Activated gamma-delta T cell treated with Interleukin-2 at 50 U/mL for 16 hours (primary cell): ENCODE measurements around the gene SLC9A7.
"Not testable (repeated sequence)": the region's sequence is repeated elsewhere in the genome, so short reads cannot be mapped to it uniquely, and the experiment has no call there.

Source experiments
- DNase-seq: peaks from one replicate; pipeline ENCODE4 v3.0.0-alpha.2; 2020

Gene SLC9A7

GRCh38 chrX:46754036-46754435 is 4.9 kb downstream of the SLC9A7 start:
- DNase-seq = no peak

DNA sequence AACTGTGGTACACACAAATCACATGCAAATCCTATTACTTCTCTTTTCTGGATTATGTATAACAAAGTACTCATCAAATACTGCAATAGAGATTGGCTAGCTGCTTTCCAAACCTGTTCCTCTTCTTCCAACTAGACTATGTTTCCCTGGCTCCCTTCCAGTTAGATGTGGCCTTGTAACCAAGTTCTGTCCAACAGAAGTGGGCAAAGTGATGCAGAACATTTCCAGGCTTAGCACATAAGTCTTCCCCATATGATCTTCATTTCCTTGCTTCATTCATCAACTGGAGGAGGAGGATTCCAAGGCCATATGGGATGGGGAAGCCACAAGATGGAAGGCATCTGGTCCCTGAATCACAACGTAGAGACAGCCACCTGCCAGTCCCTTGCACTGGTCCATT is 8.0 kb downstream of the SLC9A7 start:
- no peak for DNase-seq

DNA sequence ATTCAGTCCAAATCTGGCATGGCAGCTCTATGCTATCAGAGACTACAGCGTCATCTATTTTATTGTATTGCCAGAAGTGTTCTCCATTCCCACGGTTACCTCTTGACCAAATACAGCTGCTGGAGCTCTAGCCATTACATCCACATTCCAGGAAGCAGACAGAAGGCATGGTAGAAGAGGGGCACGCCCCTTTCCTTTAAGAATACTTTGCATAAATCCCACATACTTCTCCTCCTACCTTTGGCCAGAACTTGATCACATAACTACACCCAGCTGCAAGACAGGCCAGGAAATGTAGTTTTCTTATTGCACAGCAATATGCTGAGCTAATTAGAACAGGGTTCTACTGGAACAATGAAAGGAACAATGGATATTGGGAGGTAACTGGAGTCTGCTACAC is 14.9 kb downstream of the SLC9A7 start:
- DNase-seq = no peak

DNA sequence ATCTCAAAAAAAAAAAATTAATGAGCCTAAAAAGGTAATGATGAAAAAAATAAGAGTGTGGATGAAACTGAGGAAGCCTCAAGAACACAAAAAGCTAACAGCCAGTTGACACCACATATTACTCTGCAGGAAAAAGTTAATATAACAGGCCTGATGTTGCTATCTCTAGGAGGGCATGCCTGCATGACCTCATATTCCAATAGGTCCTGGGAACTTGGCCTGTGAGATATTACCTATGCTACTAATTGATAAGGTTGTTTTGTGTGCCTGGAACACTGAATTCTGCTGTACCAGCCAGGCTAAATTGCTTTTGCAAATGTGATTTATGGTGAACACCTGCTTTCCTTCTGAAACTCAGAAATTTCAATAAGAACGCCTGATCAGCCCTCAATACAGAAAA is 15.9 kb downstream of the SLC9A7 start:
- DNase-seq = no peak

DNA sequence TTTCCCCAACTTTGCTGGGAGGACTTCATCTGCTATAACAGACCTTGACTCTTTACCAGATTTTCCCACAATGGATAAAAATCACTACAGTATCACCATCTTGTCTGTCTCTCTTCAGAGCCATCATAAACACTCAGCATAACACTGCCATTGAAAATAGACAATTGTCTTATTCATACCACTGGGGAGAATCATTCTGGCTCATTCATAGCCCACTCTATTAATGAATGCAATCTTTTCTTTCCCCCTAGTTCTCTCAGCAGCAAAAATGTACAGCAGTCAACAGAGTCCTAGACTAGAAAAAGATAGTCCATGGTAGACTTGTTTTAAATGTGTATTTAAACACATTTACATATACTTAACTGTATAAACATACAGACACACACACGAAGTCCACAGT is 19.2 kb downstream of the SLC9A7 start:
- no peak for DNase-seq

DNA sequence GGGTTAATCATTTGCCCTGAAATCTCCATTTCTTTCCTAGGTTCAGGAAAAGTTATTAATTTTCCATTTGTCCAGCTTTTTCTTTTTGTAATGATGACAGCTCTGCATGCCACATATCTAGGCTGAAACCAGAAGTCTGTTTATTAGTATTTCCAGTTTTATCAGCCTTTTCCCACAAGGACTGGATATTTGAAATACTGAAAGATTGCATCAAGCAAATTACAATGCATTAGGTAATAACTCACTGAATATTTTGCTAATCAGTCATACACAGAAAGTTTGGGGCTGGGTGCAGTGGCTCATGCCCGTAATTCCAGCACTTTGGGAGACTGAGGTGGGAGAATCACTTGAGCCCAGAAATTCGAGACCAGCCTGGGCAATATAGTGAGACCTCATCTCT is 21.5 kb downstream of the SLC9A7 start:
- no peak for DNase-seq

GRCh38 chrX:46737041-46737440 is 21.9 kb downstream of the SLC9A7 start:
- no peak for DNase-seq

- DNase-seq = no peak
Measured at GRCh38 chrX:46735622-46736021, 23.3 kb downstream of the SLC9A7 start.

GRCh38 chrX:46733226-46733625 is 25.7 kb downstream of the SLC9A7 start:
- no peak for DNase-seq

DNA sequence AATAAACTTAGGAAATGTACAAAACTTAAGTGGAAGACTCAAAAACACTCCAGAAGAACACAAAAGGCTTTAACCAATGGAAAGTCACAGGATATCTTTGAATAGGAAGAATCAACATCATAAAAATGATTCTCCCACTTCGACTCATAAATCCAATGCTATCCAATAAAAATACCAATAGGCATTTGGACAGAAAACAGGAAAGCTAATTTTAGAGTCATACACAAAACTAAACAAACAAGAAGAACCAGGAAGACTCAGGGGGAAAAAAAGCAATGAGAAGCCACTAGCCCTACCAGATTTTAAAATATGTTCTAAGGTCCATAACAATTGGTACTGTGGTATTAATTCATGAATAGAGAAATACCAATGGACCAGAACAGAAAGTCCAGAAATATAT is 28.2 kb downstream of the SLC9A7 start:
- no peak for DNase-seq

- no peak for DNase-seq
Measured at GRCh38 chrX:46727441-46727840, 31.5 kb downstream of the SLC9A7 start.

- not testable (repeated sequence) for DNase-seq
Measured at GRCh38 chrX:46723569-46723927, 35.4 kb downstream of the SLC9A7 start.

DNA sequence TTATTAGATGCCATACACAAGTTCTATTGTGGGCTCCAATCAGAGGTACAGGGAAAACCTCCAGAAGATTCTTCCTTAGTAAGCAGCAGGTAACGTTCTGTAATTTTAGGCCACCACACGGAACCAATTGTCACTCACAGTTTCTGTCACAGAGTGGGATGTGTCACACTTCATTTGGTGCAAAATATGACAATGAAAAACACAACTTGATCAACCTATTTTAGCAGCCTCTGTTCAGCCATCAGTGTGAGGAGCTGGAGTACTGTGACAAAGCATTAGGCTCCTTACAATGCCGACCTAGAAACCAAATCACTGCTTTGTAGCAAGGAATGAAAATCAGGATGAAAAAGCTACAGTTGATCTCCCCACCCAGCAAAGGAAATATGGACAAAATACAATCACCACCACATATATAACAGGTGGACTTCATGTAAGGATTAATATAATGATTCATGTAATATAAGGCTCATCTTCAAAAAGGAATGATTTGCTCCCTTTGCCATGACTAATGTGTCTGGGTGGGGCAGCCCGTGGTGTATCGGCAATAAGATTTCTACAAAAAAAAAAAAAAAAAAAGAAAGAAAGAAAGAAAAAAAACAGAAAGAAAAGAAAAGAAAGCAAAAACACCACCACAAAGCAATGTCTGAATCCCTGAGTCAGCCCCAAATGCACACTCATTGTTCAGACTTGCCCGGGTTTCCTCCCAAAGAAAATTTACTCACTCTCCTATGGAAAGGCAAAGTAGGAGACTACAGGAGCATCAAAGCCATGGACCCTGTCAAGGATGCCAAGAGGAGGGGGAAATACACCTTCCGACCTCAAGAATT is 36.0 kb downstream of the SLC9A7 start:
- no peak for DNase-seq

- DNase-seq = no peak
Measured at GRCh38 chrX:46716796-46717195, 42.1 kb downstream of the SLC9A7 start.

DNA sequence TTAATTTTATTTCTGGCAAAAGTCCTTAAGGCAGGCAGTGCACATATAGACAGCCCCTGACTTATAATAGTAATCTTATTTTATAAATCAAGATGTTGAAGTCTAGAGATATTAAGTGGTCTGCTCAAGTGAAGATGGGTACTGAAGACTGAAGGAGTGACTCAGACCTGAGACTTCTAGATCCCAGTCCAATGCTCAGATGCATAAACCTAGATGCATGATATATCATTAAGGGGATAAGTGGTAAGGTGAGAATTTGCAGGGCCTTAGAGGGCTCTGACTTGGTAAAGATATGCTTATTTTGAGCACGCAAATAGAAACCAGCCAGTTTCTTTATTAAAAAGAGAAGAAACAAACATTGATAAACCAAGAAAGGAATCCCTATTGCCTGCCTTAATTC is 42.9 kb downstream of the SLC9A7 start:
- no peak for DNase-seq

DNA sequence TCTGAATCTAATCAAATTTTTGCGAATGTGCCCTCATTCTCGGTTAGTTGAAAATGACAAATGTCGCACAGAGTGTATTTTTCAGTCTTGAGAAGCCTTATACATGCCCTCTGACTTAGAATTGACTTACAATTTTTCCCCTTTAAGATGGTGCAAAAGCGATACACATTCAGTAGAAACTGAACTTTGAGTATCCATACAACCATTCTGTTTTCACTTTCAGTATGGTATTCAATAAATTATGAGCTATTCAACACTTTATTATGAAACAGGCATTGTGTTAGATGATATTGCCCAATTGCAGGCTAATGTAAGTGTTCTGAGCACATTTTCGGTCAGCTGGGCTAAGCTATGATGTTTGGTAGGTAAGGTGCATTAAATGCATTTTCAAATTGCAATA is 43.4 kb downstream of the SLC9A7 start:
- no peak for DNase-seq

GRCh38 chrX:46713672-46714490 is 45.0 kb downstream of the SLC9A7 start:
- DNase-seq = no peak

- DNase-seq = no peak
Measured at GRCh38 chrX:46712764-46713163, 46.2 kb downstream of the SLC9A7 start.

- no peak for DNase-seq
Measured at GRCh38 chrX:46710927-46711623, 47.8 kb downstream of the SLC9A7 start.

DNA sequence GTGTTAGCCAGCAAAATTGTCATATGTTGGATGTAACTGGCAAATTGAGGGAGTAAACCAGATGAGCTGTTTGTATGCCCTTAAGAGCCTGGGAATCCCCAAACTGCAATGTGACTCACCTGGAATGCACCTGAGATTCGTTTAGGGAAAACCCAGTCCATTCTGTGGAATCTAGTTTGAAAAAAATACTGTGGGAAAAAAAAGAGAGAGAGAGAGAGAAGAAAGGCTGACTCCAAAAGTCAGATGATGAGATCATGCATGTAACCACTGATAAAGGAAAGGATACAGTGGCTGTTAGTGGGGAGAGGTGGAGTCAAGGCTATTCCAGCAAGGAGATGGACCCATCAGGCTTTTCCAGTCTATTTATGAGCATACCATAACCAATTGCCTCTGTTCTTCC is 48.5 kb downstream of the SLC9A7 start:
- no peak for DNase-seq

- no peak for DNase-seq
Measured at GRCh38 chrX:46707274-46707965, 51.5 kb downstream of the SLC9A7 start.

GRCh38 chrX:46704767-46705386 is 54.0 kb downstream of the SLC9A7 start:
- no peak for DNase-seq

DNA sequence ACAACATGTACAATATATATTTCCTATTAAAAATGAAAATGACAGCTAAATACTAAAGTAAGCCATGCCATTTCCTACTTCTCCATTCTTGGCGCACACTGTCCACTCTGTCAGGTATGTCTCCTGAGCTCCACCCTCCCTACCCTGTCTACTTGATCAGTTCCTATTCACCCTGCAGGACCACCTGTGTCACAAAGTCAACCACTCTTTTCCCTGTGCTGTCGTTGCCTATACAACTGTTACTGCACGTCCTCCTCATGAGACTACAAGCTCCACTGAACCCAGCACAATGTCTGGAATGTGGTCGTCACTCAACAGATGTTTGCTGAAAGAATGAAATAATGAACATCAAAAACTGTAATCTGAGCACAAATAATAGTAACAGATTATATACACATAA is 54.9 kb downstream of the SLC9A7 start:
- no peak for DNase-seq
